HFF-Myc (cell line): ENCODE data around the gene RALY.

Experiments used
- DNase-seq: peaks from one replicate; pipeline ENCODE4 v3.0.0-alpha.2; 2011; ENCODE audit warnings: low read depth; ENCODE audit errors: extremely low read depth
- H3K4me3 ChIP-seq: replicated peaks from 2 replicates; pipeline ENCODE4 v1.5.1; 2011; ENCODE audit warnings: low read depth, mild to moderate bottlenecking, control low read depth, low read length
- CTCF ChIP-seq: IDR thresholded peaks from 2 replicates; pipeline ENCODE4 v1.5.1; 2012; ENCODE audit warnings: mild to moderate bottlenecking, low read depth, low read length, control low read depth; ENCODE audit errors: missing control alignments

The RALY gene

GRCh38 chr20:33992923-33993575 lies 662 bp upstream of the RALY start:
- DNase-seq = peak; percentile 94
- TF ChIP-seq CTCF = no peak
- peak overlapping the region; percentile 77 for H3K4me3 ChIP-seq

- peak overlapping the region; percentile 77 for H3K4me3 ChIP-seq
- no peak for TF ChIP-seq CTCF
- no peak for DNase-seq
Observed at GRCh38 chr20:33994222-33994913, 657 bp downstream of the RALY start.

- TF ChIP-seq CTCF = no peak
- DNase-seq = no peak
- peak overlapping the region; percentile 77 for H3K4me3 ChIP-seq
Observed at GRCh38 chr20:33995053-33995831, 1.5 kb downstream of the RALY start.

- H3K4me3 ChIP-seq = no peak overlapping the region
- DNase-seq = no peak
- no peak for TF ChIP-seq CTCF
Observed at GRCh38 chr20:33999025-33999649, 5.4 kb downstream of the RALY start.

- DNase-seq = no peak
- no peak overlapping the region for H3K4me3 ChIP-seq
- no peak for TF ChIP-seq CTCF
Observed at GRCh38 chr20:34001378-34001777, 7.7 kb downstream of the RALY start.

- no peak for TF ChIP-seq CTCF
- no peak overlapping the region for H3K4me3 ChIP-seq
- no peak for DNase-seq
Observed at GRCh38 chr20:34004227-34004626, 10.5 kb downstream of the RALY start.
